Omental fat pad (tissue), 4 donors: ENCODE data around the gene CTBP1. TPM values are rescaled to one million over a fixed set of nuclear protein-coding genes. Genes with fewer than 3 reads are reported as not detected.
"Not testable (repeated sequence)": the region's sequence is repeated elsewhere in the genome, so short reads cannot be mapped to it uniquely, and the experiment has no call there.

Experiments used
- ATAC-seq: fragments of 150-250 bp; one replicate; pipeline ENCODE4 v1.9.1; 2016; ENCODE audit warnings: mild to moderate bottlenecking, moderate library complexity; ENCODE audit not compliant: low FRiP score
- DNase-seq: peaks from one replicate; pipeline ENCODE4 v3.0.0-alpha.2; 2019; ENCODE audit warnings: low spot score
- total RNA-seq, 4 donors: library from RNA; depleted of rRNA; stranded (reverse); fragments of >200 nt; gene quantifications; one replicate each; pipeline ENCODE4 v1.1.0, GENCODE V29; 2016
- TF ChIP-seq, protein P1 (sequence below), 3 donors: fragments of 450-650 bp; IDR thresholded peaks; one replicate each; pipeline ENCODE4 v1.5.1; 2016 to 2017; ENCODE audit warnings: antibody characterized with exemption in 3 of 3, mild to moderate bottlenecking in 3 of 3, moderate library complexity in 2 of 3

The CTBP1 gene
- total RNA-seq, 4 donors from 2014 or later = 102 to 137 (median 132) TPM

DNA sequence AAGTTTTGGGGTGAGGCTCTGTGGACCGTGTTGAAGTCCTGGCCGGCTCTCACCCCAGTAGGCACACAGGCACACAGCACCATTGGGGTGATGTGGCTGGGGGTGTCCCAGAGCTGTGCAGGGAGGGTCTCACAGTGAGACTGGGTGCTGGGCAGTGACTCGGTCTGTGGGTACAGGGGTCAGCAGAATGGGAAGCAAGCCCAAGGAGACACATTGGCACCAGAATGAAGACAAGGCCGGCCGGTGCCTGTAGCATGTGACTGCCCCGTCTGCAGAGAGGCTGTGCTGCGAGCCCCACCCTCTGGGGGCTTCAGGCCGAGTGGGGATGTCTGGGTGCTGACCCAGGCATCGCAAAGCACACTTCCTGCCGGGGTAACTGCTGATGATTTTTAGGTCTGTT lies 46.0 kb upstream of the CTBP1 start:
- DNase-seq (no peak), ATAC-seq (no peak)
- TF ChIP-seq, protein P1, sequence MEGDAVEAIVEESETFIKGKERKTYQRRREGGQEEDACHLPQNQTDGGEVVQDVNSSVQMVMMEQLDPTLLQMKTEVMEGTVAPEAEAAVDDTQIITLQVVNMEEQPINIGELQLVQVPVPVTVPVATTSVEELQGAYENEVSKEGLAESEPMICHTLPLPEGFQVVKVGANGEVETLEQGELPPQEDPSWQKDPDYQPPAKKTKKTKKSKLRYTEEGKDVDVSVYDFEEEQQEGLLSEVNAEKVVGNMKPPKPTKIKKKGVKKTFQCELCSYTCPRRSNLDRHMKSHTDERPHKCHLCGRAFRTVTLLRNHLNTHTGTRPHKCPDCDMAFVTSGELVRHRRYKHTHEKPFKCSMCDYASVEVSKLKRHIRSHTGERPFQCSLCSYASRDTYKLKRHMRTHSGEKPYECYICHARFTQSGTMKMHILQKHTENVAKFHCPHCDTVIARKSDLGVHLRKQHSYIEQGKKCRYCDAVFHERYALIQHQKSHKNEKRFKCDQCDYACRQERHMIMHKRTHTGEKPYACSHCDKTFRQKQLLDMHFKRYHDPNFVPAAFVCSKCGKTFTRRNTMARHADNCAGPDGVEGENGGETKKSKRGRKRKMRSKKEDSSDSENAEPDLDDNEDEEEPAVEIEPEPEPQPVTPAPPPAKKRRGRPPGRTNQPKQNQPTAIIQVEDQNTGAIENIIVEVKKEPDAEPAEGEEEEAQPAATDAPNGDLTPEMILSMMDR (IDR thresholded peaks at IDR 0.05) = no peak

DNA sequence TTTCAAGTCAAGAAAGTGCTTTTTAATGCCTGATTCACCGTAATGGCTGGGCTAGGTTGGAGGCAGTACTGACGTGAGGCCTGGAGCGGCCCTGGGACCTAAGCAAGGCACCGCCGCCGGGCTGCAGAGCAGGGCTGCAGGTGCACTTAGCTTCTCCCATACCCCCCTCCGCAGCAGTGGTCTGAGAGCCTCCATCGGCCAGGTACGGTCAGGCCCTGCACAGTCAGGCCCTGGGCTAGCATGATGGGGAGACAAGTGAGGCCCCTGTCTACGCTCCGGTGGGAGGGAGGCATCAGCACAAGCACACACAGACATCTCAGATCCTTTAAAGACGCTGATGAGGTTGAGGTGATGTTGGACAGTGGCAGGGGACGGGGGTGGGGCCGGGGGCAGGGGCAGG lies 45.5 kb upstream of the CTBP1 start:
- TF ChIP-seq, protein P1 (IDR thresholded peaks at IDR 0.05) = no peak
- DNase-seq (no peak), ATAC-seq (no peak)

DNA sequence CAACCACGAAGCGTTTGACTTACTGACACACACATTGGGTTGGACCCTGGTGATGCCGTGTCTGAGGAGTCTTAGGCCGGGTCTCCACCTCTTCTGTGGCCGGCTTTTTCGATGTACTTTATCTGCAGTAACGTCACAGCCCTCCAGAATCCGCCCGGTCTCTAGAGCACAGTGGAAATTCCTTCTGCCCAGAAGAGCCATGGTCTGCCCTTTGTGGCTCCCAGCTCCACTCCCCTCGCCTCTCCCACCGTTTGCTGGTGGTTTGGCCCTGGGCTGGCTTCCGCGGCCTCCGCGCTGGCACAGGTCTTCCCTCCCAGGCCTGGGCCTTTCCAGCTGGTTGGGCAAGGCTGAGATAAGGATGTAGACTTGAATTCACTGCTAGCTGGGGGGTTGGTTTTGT lies 45.1 kb upstream of the CTBP1 start:
- DNase-seq (no peak), ATAC-seq (no peak)
- TF ChIP-seq, protein P1 (IDR thresholded peaks at IDR 0.05) = no peak

DNA sequence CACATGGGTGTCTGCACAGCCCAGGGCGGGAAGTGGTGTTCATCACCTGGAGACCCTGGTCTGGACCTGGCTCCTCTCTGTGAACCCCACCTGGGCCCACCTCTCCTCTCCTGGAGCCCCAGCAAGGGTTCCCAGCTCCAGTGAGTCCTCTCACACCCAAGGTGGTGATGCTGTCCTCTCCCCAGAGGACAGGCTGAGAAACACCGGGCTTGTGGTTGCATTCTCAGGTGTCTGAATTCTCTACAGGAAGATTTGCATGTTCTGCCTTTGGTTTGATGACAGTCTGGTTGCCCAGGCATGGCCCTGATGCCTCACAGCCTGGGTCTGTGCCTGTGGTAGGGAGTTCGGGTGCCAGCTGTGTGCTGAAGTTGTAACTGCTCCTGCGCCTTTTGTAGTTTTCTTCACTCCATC lies 44.6 kb upstream of the CTBP1 start:
- ATAC-seq (no peak), DNase-seq (no peak)
- TF ChIP-seq, protein P1 (IDR thresholded peaks at IDR 0.05) = no peak

DNA sequence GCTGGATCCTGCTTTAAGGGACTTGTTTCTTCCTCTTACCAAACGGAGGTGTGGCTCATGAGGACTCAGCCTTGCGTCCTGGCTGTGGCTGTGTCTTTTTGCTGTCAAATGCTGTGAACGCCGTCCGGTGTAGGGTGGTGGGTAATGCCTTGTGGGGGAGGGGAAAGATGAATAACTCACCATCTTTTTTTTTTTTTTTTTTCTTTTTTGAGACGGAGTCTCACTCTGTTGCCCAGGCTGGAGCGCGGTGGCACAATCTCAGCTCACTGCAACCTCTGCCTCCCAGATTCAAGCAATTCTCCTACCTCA lies 43.7 kb upstream of the CTBP1 start:
- not testable (repeated sequence) for ATAC-seq, DNase-seq

DNA sequence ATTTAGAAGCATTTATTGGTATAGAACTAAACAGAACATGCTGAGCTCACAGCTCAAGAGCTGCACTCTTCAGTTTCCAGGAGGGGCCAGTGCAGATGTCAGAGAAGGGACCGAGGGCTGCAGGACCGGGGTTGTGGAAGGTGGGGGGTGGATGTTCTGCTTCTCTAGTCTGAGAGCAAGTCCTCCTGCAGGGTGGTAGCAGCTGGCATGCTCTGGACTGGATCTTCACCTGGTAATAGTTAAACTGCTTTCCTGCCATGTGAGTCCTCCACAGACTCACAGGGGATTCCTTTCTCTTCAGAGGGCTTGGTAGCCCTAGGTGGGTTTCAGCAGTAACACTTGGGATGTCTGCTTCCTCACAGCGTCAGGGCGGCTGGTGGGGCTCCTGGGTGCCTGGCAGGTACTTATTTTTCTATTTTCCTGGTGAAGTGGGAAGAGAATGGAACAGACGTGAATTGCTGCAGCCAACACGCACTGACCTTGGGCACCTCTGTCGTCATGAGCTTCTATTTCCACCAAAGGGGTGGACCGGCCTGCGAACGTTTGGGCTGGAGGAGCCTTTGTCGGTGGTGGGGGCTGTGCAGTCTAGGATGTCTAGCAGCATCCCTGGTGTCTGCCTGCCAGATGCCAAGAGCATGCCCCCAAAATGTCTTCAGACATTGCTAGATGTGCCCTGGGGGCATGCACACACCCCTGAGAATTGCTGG lies 43.2 kb upstream of the CTBP1 start:
- DNase-seq (no peak), ATAC-seq (no peak)
- TF ChIP-seq, protein P1 (IDR thresholded peaks at IDR 0.05) = no peak

DNA sequence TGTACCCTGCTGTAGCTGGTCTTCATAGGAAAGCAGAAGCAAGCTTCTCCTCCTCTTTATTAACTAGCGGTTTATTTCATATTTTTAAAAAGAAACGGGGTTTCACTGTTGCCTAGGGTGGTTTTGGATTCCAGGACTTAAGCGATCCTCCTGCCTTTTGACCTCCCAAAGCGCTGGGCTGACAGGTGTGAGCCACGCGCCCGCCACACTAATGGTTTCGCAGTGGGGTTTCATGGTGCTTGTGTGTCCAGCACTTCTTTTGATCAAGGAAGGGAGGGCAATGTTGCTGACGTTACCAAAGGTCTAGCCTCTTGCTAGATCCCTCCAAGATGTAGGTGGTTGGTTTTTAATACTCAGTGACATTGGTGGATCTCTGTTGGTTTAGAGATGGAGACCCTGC lies 42.2 kb upstream of the CTBP1 start:
- DNase-seq (no peak), ATAC-seq (no peak)

More for the DNA sequence above, 42.2 kb upstream of the CTBP1 start:
- TF ChIP-seq, protein P1 (IDR thresholded peaks at IDR 0.05) = no peak
